K562 (cell line): ENCODE data around the gene UBXN6. TPM values are rescaled to one million over a fixed set of nuclear protein-coding genes. Genes with fewer than 3 reads are reported as not detected.
A peak's percentile ranks its signal among the peaks of the same experiment; 100 is the strongest.

Experiments
- ASH1L ChIP-seq: fragments of 450-650 bp; IDR thresholded peaks from 2 replicates; pipeline ENCODE4 v1.6.1; 2018; ENCODE audit warnings: borderline replicate concordance, mild to moderate bottlenecking, low read depth; ENCODE audit not compliant: partially characterized antibody
- CREB1 ChIP-seq, 2 experiments: sonication (generic) in 1 of 2; formaldehyde crosslinking in 1 of 2; IDR thresholded peaks; 2 replicates each; pipeline versions ENCODE4 v1.6.1 to v1.8.0; 2012 to 2022; ENCODE audit warnings: inconsistent platforms in 1 of 2, mild to moderate bottlenecking in 1 of 2, missing genetic modification reagents in 1 of 2, moderate library complexity in 1 of 2
- DLX4 ChIP-seq: fragments of 250-450 bp; sonication (Bioruptor Pico); IDR thresholded peaks from 2 replicates; pipeline ENCODE4 v1.6.1; 2021; ENCODE audit warnings: mild to moderate bottlenecking
- E2F1 ChIP-seq: sonication (generic); formaldehyde crosslinking; IDR thresholded peaks from 2 replicates; pipeline ENCODE4 v1.8.1; 2023; ENCODE audit warnings: mild to moderate bottlenecking, missing genetic modification reagents, moderate library complexity
- ELK3 ChIP-seq: fragments of 450-650 bp; formaldehyde crosslinking; IDR thresholded peaks from 2 replicates; pipeline ENCODE4 v1.4.0; 2020; ENCODE audit warnings: mild to moderate bottlenecking
- FIP1L1 ChIP-seq: fragments of 200-400 bp; formaldehyde crosslinking; IDR thresholded peaks from 2 replicates; pipeline ENCODE4 v1.6.1; 2018; ENCODE audit warnings: mild to moderate bottlenecking, low read depth, low read length; ENCODE audit not compliant: poor library complexity, severe bottlenecking
- GATAD2A ChIP-seq: fragments of 450-650 bp; IDR thresholded peaks from 2 replicates; pipeline ENCODE4 v1.6.1; 2017
- KLF13 ChIP-seq: fragments of 450-650 bp; IDR thresholded peaks from 2 replicates; pipeline ENCODE4 v1.6.1; 2016; ENCODE audit warnings: missing genetic modification characterization, low read depth, mild to moderate bottlenecking, missing compliant biosample characterization, moderate library complexity, borderline replicate concordance
- MBD2 ChIP-seq: sonication (generic); IDR thresholded peaks from 2 replicates; pipeline ENCODE4 v1.6.1; 2016; ENCODE audit warnings: low read depth, borderline replicate concordance
- NFE2 ChIP-seq: IDR thresholded peaks from 2 replicates; pipeline ENCODE4 v1.6.1; 2014; ENCODE audit warnings: antibody characterized with exemption, low read depth
- NR2C2 ChIP-seq, 2 experiments: fragments of 200-800 bp in 1 of 2; sonication (Bioruptor generic) in 1 of 2; sonication (generic) in 1 of 2; formaldehyde crosslinking in 1 of 2; IDR thresholded peaks; 2 replicates each; pipeline versions ENCODE4 v1.6.1 to v1.8.0; 2016 to 2022; ENCODE audit warnings: mild to moderate bottlenecking in 1 of 2, missing compliant biosample characterization in 1 of 2, missing genetic modification characterization in 1 of 2, missing genetic modification reagents in 1 of 2
- POLR2AphosphoS2 ChIP-seq: IDR thresholded peaks from 2 replicates; pipeline ENCODE4 v1.6.1; 2012; ENCODE audit warnings: low read length, improper control_type of control experiment
- RBM15 ChIP-seq: fragments of 200-400 bp; formaldehyde crosslinking; IDR thresholded peaks from 2 replicates; pipeline ENCODE4 v1.6.1; 2018; ENCODE audit warnings: mild to moderate bottlenecking, low read length, moderate library complexity; ENCODE audit not compliant: insufficient read depth
- SAP30 ChIP-seq: fragments of 200-600 bp; sonication (generic); IDR thresholded peaks from 2 replicates; pipeline ENCODE4 v1.6.1; 2012; ENCODE audit warnings: borderline replicate concordance, low read depth, mild to moderate bottlenecking, moderate library complexity, low read length, control low read depth, inconsistent platforms; ENCODE audit not compliant: insufficient read depth, poor library complexity, severe bottlenecking
- SP1 ChIP-seq: sonication (generic); formaldehyde crosslinking; IDR thresholded peaks from 2 replicates; pipeline ENCODE4 v1.8.1; 2022; ENCODE audit warnings: mild to moderate bottlenecking, missing genetic modification reagents
- SRF ChIP-seq, 2 experiments: fragments of 250-450, 450-650 bp in 1 of 2; sonication (Bioruptor Pico) in 1 of 2; sonication (generic) in 1 of 2; formaldehyde crosslinking; IDR thresholded peaks; 2 replicates each; pipeline versions ENCODE4 v1.5.0 to v1.5.1; 2020 to 2022; ENCODE audit warnings: mild to moderate bottlenecking in 1 of 2, missing genetic modification reagents in 1 of 2
- TEAD1 ChIP-seq, 2 experiments: fragments of 450-650 bp in 1 of 2; sonication (generic) in 1 of 2; formaldehyde crosslinking; IDR thresholded peaks; 2 replicates each; pipeline versions ENCODE4 v1.4.0 to v1.8.0; 2020 to 2022; ENCODE audit warnings: mild to moderate bottlenecking in 2 of 2, missing genetic modification reagents in 1 of 2
- ZBTB12 ChIP-seq: fragments of 250-450 bp; sonication (Bioruptor Pico); IDR thresholded peaks from 2 replicates; pipeline ENCODE4 v1.4.0; 2020
- ZC3H8 ChIP-seq: fragments of 450-650 bp; IDR thresholded peaks from 2 replicates; pipeline ENCODE4 v1.6.1; 2017
- ZNF124 ChIP-seq: sonication (generic); formaldehyde crosslinking; IDR thresholded peaks from 2 replicates; pipeline ENCODE4 v1.8.1; 2022; ENCODE audit warnings: missing genetic modification reagents
- ZNF408 ChIP-seq: fragments of 250-450 bp; sonication (Bioruptor Pico); IDR thresholded peaks from 2 replicates; pipeline ENCODE4 v1.4.0; 2020; ENCODE audit warnings: low read depth, mild to moderate bottlenecking, moderate library complexity
- ZNF436 ChIP-seq: fragments of 250-450, 450-650 bp; sonication (Bioruptor Pico); formaldehyde crosslinking; IDR thresholded peaks from 2 replicates; pipeline ENCODE4 v1.7.0; 2020; ENCODE audit warnings: mild to moderate bottlenecking
- ZNF589 ChIP-seq: fragments of 200-800 bp; sonication (Bioruptor generic); IDR thresholded peaks from 2 replicates; pipeline ENCODE4 v1.6.1; 2016; ENCODE audit warnings: low read depth, missing genetic modification characterization, missing compliant biosample characterization
- polyA plus RNA-seq, 8 experiments: library from polyadenylated mRNA; depleted of rRNA in 4 of 8; stranded (reverse) in 5 of 8; unstranded in 3 of 8; fragments of >200 nt; fragmentation: Nextera tagmentation in 2 of 8; fragmentation: Illumina TruSeq in 1 of 8; extraction: Ambion mirVana in 2 of 8; extraction: Trizol in 1 of 8; gene quantifications; 2 replicates each; pipeline versions ENCODE4 v1.2.1 to v1.2.3, GENCODE V29; 2011 to 2014; ENCODE audit warnings: inconsistent platforms in 1 of 8, missing spikeins in 1 of 8
- total RNA-seq, 7 experiments: library from RNA; depleted of rRNA in 6 of 7; stranded (reverse); fragments of >200 nt in 6 of 7; fragmentation: Illumina TruSeq in 2 of 7; extraction: Trizol in 2 of 7; gene quantifications; 2 replicates each; pipeline versions ENCODE4 v1.2.1 to v1.2.3, GENCODE V29; 2011 to 2021; ENCODE audit warnings: low replicate concordance in 1 of 7

The UBXN6 gene
- total and polyA plus RNA-seq, 9 of the 15 experiments (the other 6 are each of a cell fraction or from before 2014, with no cell fraction given) = 0.48 to 90.2 (median 29.5) TPM

GRCh38 chr19:4402171-4403004 is 55.2 kb downstream of the UBXN6 start, which contains the start of gene CHAF1A (continued):
- TF ChIP-seq MBD2 (peak; percentile 96), ZC3H8 (no peak), NR2C2 (CRISPR knock-in tag; IDR thresholded peaks at IDR 0.05) (peak; percentile 35; the same call in 1 of the 2 replicates), NR2C2 (tag; IDR thresholded peaks at IDR 0.05) (peak; percentile 90), ZNF436 (CRISPR knock-in tag) (no peak), CREB1 (IDR thresholded peaks at IDR 0.05) (peak; percentile 93), CREB1 (CRISPR knock-in tag; IDR thresholded peaks at IDR 0.05) (peak; percentile 92), ZNF408 (CRISPR knock-in tag) (no peak), DLX4 (CRISPR knock-in tag) (no peak), NFE2 (no peak), TEAD1 (CRISPR knock-in tag; IDR thresholded peaks at IDR 0.05) (peak in 1 of 2 experiments; percentile 43; a peak in 1 of 4 replicates), RBM15 (no peak), POLR2AphosphoS2 (no peak), SP1 (peak; percentile 67), GATAD2A (no peak), ASH1L (peak; percentile 95), E2F1 (peak; percentile 98), KLF13 (no peak), ELK3 (no peak), FIP1L1 (no peak), SAP30 (peak; percentile 96), ZNF589 (CRISPR knock-in tag) (peak; percentile 55; the same call in 1 of the 2 replicates), ZBTB12 (CRISPR knock-in tag) (peak; percentile 75), ZNF124 (CRISPR knock-in tag) (no peak), SRF (CRISPR knock-in tag; IDR thresholded peaks at IDR 0.05) (0 out of 4 replicates have a peak, but pooled peaks of 1 of the 2 experiments have one; percentile 66)
